HCT116 (cell line): ENCODE results near the gene RASAL2.

Experiments
- POLR2AphosphoS5 ChIP-seq: IDR thresholded peaks from 2 replicates; pipeline ENCODE4 v1.6.1; 2011; ENCODE audit warnings: mild to moderate bottlenecking, low read depth, low read length, moderate library complexity
- SRF ChIP-seq: IDR thresholded peaks from 2 replicates; pipeline ENCODE4 v1.6.1; 2012; ENCODE audit warnings: low read depth
- ZNF274 ChIP-seq: fragments of 200-500 bp; sonication (Bioruptor generic); IDR thresholded peaks from 2 replicates; pipeline ENCODE4 v1.6.1; 2014; ENCODE audit warnings: mild to moderate bottlenecking, low read depth, low read length, inconsistent platforms

DNA sequence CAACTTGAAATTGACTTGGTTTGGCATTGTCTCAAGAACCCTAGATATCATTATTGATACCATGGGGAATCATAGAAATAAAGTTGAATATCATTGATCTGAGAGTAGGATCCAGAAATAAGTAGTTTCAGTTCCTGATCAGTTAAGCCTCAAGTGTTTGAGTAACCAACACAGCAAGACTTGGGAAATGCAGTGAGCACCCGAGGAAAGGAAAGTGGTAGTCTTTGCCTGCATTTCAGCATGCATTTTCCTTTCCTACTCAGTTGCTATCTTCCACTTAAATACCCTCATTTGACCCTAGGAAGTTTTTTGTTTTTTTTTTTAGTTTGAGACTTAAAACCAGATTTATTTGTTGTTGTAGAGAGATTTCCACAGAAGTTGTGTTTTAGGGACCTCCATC is 383.9 kb downstream of the RASAL2 start:
- TF ChIP-seq SRF (no peak), POLR2AphosphoS5 (no peak), ZNF274 (no peak)
